Endothelial cell of umbilical vein (primary cell): ENCODE data around the gene GATAD2A. TPM values are rescaled to one million over a fixed set of nuclear protein-coding genes. Genes with fewer than 3 reads are reported as not detected.
"Not testable (repeated sequence)": the region's sequence is repeated elsewhere in the genome, so short reads cannot be mapped to it uniquely, and the experiment has no call there.

Experiments used
- BruUV-seq: library from RNA; stranded (reverse); fragments of 400-500 nt; replicated peaks from 2 replicates; lab custom pipeline; 2021; lab: Mats Ljungman, UMichigan
- CTCF ChIA-PET: fragments of 300-600, 350-600 bp; sonication (Branson Sonifier 250); formaldehyde crosslinking; loops from one replicate; lab custom pipeline; 2021; ENCODE audit warnings: antibody characterized with exemption, inconsistent platforms; lab: Charles Lee
- POLR2A ChIA-PET: fragments of 300-600, 350-600 bp; sonication (Branson Sonifier 250); formaldehyde crosslinking; loops from one replicate; lab custom pipeline; 2021; ENCODE audit warnings: antibody characterized with exemption, inconsistent platforms; lab: Charles Lee
- DNase-seq: peaks from one replicate; pipeline ENCODE4 v3.0.0-alpha.2; 2011; ENCODE audit warnings: low read depth, low spot score
- FAIRE-seq: peaks from 2 replicates; lab custom pipeline; 2011; peaks lifted over from hg19 to GRCh38; lab: Jason Lieb, UNC
- H2AFZ ChIP-seq: 2 replicates; pipeline ENCODE4 v1.6.0; 2012; ENCODE audit warnings: low read depth, low read length, control low read depth, inconsistent platforms
- H3K27ac ChIP-seq: 2 replicates; pipeline ENCODE4 v1.5.1; 2011; ENCODE audit warnings: low read depth, mild to moderate bottlenecking, control low read depth, low read length, moderate library complexity; ENCODE audit not compliant: insufficient read depth
- H3K27me3 ChIP-seq, 2 experiments: 2 replicates each; pipeline versions ENCODE4 v1.6.0 to v1.6.1; 2011; ENCODE audit warnings: low read length in 2 of 2, mixed read lengths in 1 of 2; ENCODE audit not compliant: control insufficient read depth in 2 of 2, insufficient read depth in 2 of 2
- H3K36me3 ChIP-seq, 2 experiments: 2 replicates in 1 of 2; 3 replicates in 1 of 2; pipeline ENCODE4 v1.5.1; 2011; ENCODE audit warnings: low read length in 2 of 2, mild to moderate bottlenecking in 1 of 2, moderate library complexity in 1 of 2; ENCODE audit not compliant: control insufficient read depth in 2 of 2, insufficient read depth in 2 of 2; ENCODE audit errors: extremely low read depth in 1 of 2
- H3K4me1 ChIP-seq: 3 replicates; pipeline ENCODE4 v1.5.1; 2011; ENCODE audit warnings: mild to moderate bottlenecking, low read length; ENCODE audit not compliant: control insufficient read depth, insufficient read depth; ENCODE audit errors: extremely low read depth
- H3K4me2 ChIP-seq: 2 replicates; pipeline ENCODE4 v1.6.1; 2011; ENCODE audit warnings: low read length, control low read depth, mixed read lengths; ENCODE audit not compliant: insufficient read depth
- H3K4me3 ChIP-seq, 3 experiments: fragments of 200-600 bp in 1 of 3; sonication (generic), shearing (Covaris generic) in 1 of 3; replicated peaks in 1 of 3; 2 replicates each; pipeline ENCODE4 v1.5.1; 2011 to 2016; ENCODE audit warnings: control low read depth in 3 of 3, low read length in 3 of 3, mild to moderate bottlenecking in 2 of 3, inconsistent platforms in 1 of 3, low read depth in 1 of 3, moderate library complexity in 1 of 3; ENCODE audit not compliant: insufficient read depth in 1 of 3
- H3K79me2 ChIP-seq: 2 replicates; pipeline ENCODE4 v1.6.0; 2012; ENCODE audit warnings: low read length, inconsistent platforms; ENCODE audit not compliant: control insufficient read depth, insufficient read depth
- H3K9ac ChIP-seq: replicated peaks from 2 replicates; pipeline ENCODE3; 2011; ENCODE audit warnings: low read length, control low read depth; ENCODE audit not compliant: insufficient read depth; ENCODE audit errors: extremely low read depth
- H3K9me1 ChIP-seq: replicated peaks from 3 replicates; pipeline ENCODE4 v1.6.0; 2011; ENCODE audit warnings: mild to moderate bottlenecking, low read length; ENCODE audit not compliant: control insufficient read depth, insufficient read depth; ENCODE audit errors: extremely low read depth
- H3K9me3 ChIP-seq: replicated peaks from 2 replicates; pipeline ENCODE4 v1.5.1; 2012; ENCODE audit warnings: low read length, inconsistent platforms; ENCODE audit not compliant: control insufficient read depth, insufficient read depth
- H4K20me1 ChIP-seq: replicated peaks from 2 replicates; pipeline ENCODE3; 2011; ENCODE audit warnings: mild to moderate bottlenecking, low read length; ENCODE audit not compliant: control insufficient read depth, insufficient read depth; ENCODE audit errors: extremely low read depth
- EZH2 ChIP-seq: IDR thresholded peaks from 2 replicates; pipeline ENCODE4 v1.6.1; 2012; ENCODE audit warnings: borderline replicate concordance, low read depth, mild to moderate bottlenecking, moderate library complexity, low read length, inconsistent platforms; ENCODE audit not compliant: severe bottlenecking
- FOS ChIP-seq: IDR thresholded peaks from 2 replicates; pipeline ENCODE4 v1.6.1; 2011; ENCODE audit warnings: mild to moderate bottlenecking, low read length, moderate library complexity, borderline replicate concordance; ENCODE audit not compliant: insufficient read depth
- GATA2 ChIP-seq: IDR thresholded peaks from 2 replicates; pipeline ENCODE4 v1.7.0; 2011; ENCODE audit warnings: low read depth, mild to moderate bottlenecking, moderate library complexity, mixed read lengths, low read length; ENCODE audit not compliant: insufficient read length, insufficient read depth
- JUN ChIP-seq: IDR thresholded peaks from 2 replicates; pipeline ENCODE4 v1.6.1; 2011; ENCODE audit warnings: borderline replicate concordance, low read depth; ENCODE audit not compliant: insufficient read length, insufficient read depth
- MYC ChIP-seq: IDR thresholded peaks from one replicate; pipeline ENCODE4 v1.6.1; 2011; ENCODE audit warnings: mild to moderate bottlenecking, low read depth, low read length
- POLR2A ChIP-seq: IDR thresholded peaks from 2 replicates; pipeline ENCODE4 v1.6.1; 2012; ENCODE audit warnings: low read depth, mild to moderate bottlenecking, control low read depth, low read length
- POLR2AphosphoS5 ChIP-seq: IDR thresholded peaks from 2 replicates; pipeline ENCODE4 v1.6.1; 2012; ENCODE audit warnings: low read depth, mild to moderate bottlenecking, control low read depth, low read length, moderate library complexity; ENCODE audit not compliant: insufficient read depth
- dilution Hi-C: fragments of 300-500 bp; cut with MboI; formaldehyde crosslinking; loops from one replicate; pipeline ENCODE4 v1.15.0; 2019; ENCODE audit warnings: low sequenced_read_pairs; ENCODE audit not compliant: extremely low pct_ligation_motif_present
- intact Hi-C: fragments of 100-400 bp; cut with micrococcal nuclease; formaldehyde crosslinking; loops from one replicate; pipeline ENCODE4 v1.10.0; 2022
- polyA plus RNA-seq, 4 experiments: library from polyadenylated mRNA; depleted of rRNA in 3 of 4; stranded (reverse) in 3 of 4; unstranded in 1 of 4; fragments of >200 nt; gene quantifications; 2 replicates each; pipeline versions ENCODE4 v1.2.1 to v1.2.3, GENCODE V29; 2011 to 2012; ENCODE audit warnings: missing spikeins in 1 of 4
- total RNA-seq: library from RNA; stranded (reverse); gene quantifications from 2 replicates; pipeline ENCODE4 v1.2.3, GENCODE V29; 2021
- TF ChIP-seq, protein P1 (sequence below), 2 donors: IDR thresholded peaks; 1 replicate in 1 of 2; 2 replicates in 1 of 2; pipeline ENCODE4 v1.5.1; 2011; ENCODE audit warnings: low read length in 2 of 2, mild to moderate bottlenecking in 2 of 2, moderate library complexity in 2 of 2, control low read depth in 1 of 2, inconsistent platforms in 1 of 2, low read depth in 1 of 2; ENCODE audit not compliant: insufficient read depth in 1 of 2; ENCODE audit errors: extremely low read depth in 1 of 2
- TF ChIP-seq, protein P2 (sequence below): IDR thresholded peaks from 2 replicates; pipeline ENCODE4 v1.6.1; 2011; ENCODE audit not compliant: insufficient read depth, insufficient read length

GATAD2A gene
- total and polyA plus RNA-seq, 2 donors (not counting 3 experiments of a cell fraction or from before 2014, with no cell fraction given): 27.3 to 134 TPM

DNA sequence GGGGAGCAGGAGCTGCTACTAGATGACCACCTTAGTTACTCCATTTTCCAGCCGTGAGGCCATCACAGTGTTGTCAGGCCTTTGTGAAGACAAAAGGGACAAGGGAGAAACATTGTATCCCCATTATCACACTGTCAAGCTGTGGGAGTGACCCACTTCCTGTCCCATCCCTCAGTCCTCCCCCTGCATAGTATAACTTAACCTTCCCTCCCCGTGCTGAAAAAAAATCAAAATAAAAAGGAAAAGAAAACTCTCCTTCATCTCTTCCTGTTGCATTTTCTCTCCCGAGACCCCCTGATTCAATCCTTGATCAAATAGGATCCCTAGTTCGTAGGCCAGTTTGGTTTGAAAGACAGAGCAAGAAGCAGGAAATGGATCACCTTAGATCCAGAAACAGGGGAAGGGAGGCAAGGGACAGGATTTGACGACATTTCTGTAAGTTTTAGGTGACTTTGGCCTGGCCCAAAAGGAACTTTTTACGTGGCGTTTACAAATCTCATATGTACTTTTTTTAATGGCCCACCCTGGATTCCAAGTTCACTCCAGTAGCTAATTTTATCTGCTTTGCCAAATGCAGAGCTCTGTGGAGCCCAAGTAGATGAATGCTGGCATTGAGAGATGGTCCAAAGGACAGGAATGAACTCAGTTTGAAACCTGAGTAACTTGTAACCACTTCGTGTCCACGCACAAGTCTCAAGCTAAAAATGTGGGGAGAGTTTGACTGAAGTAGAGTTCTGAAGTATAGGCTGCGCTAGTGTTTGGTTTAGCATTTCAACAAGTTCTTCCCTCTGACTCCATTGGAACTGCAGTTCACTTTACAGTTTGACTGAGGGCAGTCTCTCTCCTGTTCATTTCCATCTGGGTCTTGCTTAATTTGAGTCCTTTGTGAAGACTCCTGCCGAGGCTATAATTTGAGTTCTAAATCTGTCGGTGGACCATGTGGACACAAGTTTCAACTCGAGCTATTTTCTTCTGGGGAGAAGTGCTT is 16.6 kb upstream of the GATAD2A start:
- Histone ChIP-seq H3K36me3 (no peaks in the 10 kb centered on the region), H3K4me3 (no peak overlapping the region), H3K9me1 (no peaks in the 10 kb centered on the region), H3K9me3 (no peaks in the 10 kb centered on the region), H4K20me1 (no peaks in the 10 kb centered on the region), H3K9ac (no peak overlapping the region), H3K27me3 (no peaks in the 10 kb centered on the region), H3K27ac (no peak overlapping the region), H3K79me2 (peaks cover 55% of the 10 kb centered on the region), H2AFZ (no peak overlapping the region), H3K4me2 (no peak overlapping the region), H3K4me1 (peaks cover 39% of the 10 kb centered on the region)
- dilution Hi-C loops (no loop called here), intact Hi-C loops (loop anchor here (5.0 kb wide), 1 partner anchor 73 kb away; no protein-coding TSS in a partner anchor)
- DNase-seq: no peak
- POLR2A ChIA-PET: no interaction called here
- CTCF ChIA-PET: interaction anchor here (0.7 to 1.8 kb wide), 3 partner anchors 14 to 244 kb away, joined by 3 to 5 read pairs (median 4); no protein-coding TSS in a partner anchor
- no TSS peak for BruUV-seq
- FAIRE-seq: peak; percentile 62
- TF ChIP-seq POLR2AphosphoS5 (no peak), GATA2 (no peak), POLR2A (no peak), FOS (no peak), MYC (no peak), EZH2 (no peak), JUN (no peak)
- TF ChIP-seq, protein P1, sequence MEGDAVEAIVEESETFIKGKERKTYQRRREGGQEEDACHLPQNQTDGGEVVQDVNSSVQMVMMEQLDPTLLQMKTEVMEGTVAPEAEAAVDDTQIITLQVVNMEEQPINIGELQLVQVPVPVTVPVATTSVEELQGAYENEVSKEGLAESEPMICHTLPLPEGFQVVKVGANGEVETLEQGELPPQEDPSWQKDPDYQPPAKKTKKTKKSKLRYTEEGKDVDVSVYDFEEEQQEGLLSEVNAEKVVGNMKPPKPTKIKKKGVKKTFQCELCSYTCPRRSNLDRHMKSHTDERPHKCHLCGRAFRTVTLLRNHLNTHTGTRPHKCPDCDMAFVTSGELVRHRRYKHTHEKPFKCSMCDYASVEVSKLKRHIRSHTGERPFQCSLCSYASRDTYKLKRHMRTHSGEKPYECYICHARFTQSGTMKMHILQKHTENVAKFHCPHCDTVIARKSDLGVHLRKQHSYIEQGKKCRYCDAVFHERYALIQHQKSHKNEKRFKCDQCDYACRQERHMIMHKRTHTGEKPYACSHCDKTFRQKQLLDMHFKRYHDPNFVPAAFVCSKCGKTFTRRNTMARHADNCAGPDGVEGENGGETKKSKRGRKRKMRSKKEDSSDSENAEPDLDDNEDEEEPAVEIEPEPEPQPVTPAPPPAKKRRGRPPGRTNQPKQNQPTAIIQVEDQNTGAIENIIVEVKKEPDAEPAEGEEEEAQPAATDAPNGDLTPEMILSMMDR (IDR thresholded peaks at IDR 0.05; ENCODE audit: extremely low read depth in 1 of 2, insufficient read depth in 1 of 2, low read depth in 1 of 2, low read length in 2 of 2): no peak
- TF ChIP-seq, protein P2, sequence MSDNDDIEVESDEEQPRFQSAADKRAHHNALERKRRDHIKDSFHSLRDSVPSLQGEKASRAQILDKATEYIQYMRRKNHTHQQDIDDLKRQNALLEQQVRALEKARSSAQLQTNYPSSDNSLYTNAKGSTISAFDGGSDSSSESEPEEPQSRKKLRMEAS: no peak

- FAIRE-seq, H3K4me2 ChIP-seq, H4K20me1 ChIP-seq, H3K9me1 ChIP-seq, H3K27ac ChIP-seq, H2AFZ ChIP-seq, H3K4me3 ChIP-seq, dilution Hi-C loops, H3K9ac ChIP-seq, H3K27me3 ChIP-seq, BruUV-seq, H3K9me3 ChIP-seq, H3K36me3 ChIP-seq, POLR2A ChIA-PET, DNase-seq: not testable (repeated sequence)
- CTCF ChIA-PET: interaction anchor here (1.4 kb wide), 1 partner anchor 25 kb away, joined by 4 read pairs; no protein-coding TSS in a partner anchor
- Histone ChIP-seq H3K79me2 (peaks cover 60% of the 10 kb centered on the region), H3K4me1 (peaks cover 36% of the 10 kb centered on the region)
- intact Hi-C loops: loop anchor here (5.0 kb wide), 1 partner anchor 73 kb away; no protein-coding TSS in a partner anchor
These were observed 15.8 kb upstream of the GATAD2A start for GRCh38 chr19:19389683-19390082.
